ENCODE data around the gene ONECUT2.

DNA sequence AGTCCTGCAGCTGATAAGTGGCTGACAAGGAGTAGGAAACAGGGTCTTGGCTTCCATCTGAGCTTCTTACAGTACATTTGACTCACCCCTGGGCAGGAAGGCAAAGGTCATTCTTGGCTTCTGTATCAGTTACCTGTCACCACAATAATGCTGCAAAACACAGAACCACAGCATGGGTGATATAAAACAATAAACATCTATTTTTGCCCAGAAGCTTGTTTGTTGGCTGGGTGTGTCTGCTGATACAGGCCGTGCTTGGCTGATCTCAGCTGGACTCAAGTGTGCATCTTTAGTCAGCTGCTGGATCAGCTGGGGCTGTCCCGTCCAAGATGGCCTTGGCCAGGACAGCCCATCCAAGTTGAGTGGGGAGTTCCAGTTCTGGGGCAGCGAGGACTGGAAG is 34.7 kb downstream of the ONECUT2 start:
- TF ChIP-seq, protein P1, sequence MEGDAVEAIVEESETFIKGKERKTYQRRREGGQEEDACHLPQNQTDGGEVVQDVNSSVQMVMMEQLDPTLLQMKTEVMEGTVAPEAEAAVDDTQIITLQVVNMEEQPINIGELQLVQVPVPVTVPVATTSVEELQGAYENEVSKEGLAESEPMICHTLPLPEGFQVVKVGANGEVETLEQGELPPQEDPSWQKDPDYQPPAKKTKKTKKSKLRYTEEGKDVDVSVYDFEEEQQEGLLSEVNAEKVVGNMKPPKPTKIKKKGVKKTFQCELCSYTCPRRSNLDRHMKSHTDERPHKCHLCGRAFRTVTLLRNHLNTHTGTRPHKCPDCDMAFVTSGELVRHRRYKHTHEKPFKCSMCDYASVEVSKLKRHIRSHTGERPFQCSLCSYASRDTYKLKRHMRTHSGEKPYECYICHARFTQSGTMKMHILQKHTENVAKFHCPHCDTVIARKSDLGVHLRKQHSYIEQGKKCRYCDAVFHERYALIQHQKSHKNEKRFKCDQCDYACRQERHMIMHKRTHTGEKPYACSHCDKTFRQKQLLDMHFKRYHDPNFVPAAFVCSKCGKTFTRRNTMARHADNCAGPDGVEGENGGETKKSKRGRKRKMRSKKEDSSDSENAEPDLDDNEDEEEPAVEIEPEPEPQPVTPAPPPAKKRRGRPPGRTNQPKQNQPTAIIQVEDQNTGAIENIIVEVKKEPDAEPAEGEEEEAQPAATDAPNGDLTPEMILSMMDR (IDR thresholded peaks at IDR 0.05): no peak
- TF ChIP-seq POLR2A (IDR thresholded peaks at IDR 0.05): no peak
